HepG2 (cell line): ENCODE data around the gene FAM78B. TPM values are rescaled to one million over a fixed set of nuclear protein-coding genes. Genes with fewer than 3 reads are reported as not detected.

Experiments
- ATAC-seq: fragments of 200-7000 bp; cut with Tn5 transposase; 3 replicates; pipeline ENCODE4 v1.9.1; 2020; ENCODE audit warnings: mild to moderate bottlenecking, moderate library complexity
- BruUV-seq: library from RNA; stranded (reverse); fragments of 400-500 nt; replicated peaks from 2 replicates; lab custom pipeline; 2021; lab: Mats Ljungman, UMichigan
- CTCF ChIA-PET: fragments of 300-600 bp; formaldehyde crosslinking; extraction: SDS; loops from one replicate; lab custom pipeline; 2021; ENCODE audit warnings: low total read pairs, inconsistent platforms, low intra/inter-chr PET ratio; lab: Yijun Ruan, JAX
- POLR2A ChIA-PET: fragments of 350-600 bp; sonication (Branson Sonifier 250); formaldehyde crosslinking; loops from one replicate; lab custom pipeline; 2020; ENCODE audit warnings: antibody characterized with exemption, inconsistent platforms; lab: Yijun Ruan, JAX
- DNase-seq: peaks from one replicate; pipeline ENCODE4 v3.0.0-alpha.2; 2015; ENCODE audit warnings: low spot score
- FAIRE-seq: peaks from 3 replicates; lab custom pipeline; 2011; peaks lifted over from hg19 to GRCh38; lab: Jason Lieb, UNC
- H2AFZ ChIP-seq: one replicate; pipeline ENCODE4 v1.6.1; 2011; ENCODE audit warnings: low read length, inconsistent platforms
- H3K27ac ChIP-seq: fragments of 300-600 bp; 3 replicates; pipeline ENCODE4 v1.8.0; 2011; ENCODE audit warnings: mixed run types, mild to moderate bottlenecking, mixed read lengths, low read length, inconsistent platforms; ENCODE audit not compliant: insufficient read depth; ENCODE audit errors: extremely low read length
- H3K27me3 ChIP-seq, 2 experiments: fragments of 200-600 bp in 1 of 2; 2 replicates in 1 of 2; 3 replicates in 1 of 2; pipeline versions ENCODE4 v1.6.0 to v1.8.0; 2011; ENCODE audit warnings: low read length in 2 of 2, mild to moderate bottlenecking in 2 of 2, moderate library complexity in 2 of 2, inconsistent platforms in 1 of 2; ENCODE audit not compliant: insufficient read depth in 2 of 2, control insufficient read depth in 1 of 2
- H3K36me3 ChIP-seq, 2 experiments: fragments of 200-600 bp in 1 of 2; replicated peaks in 1 of 2; 2 replicates in 1 of 2; 3 replicates in 1 of 2; pipeline versions ENCODE4 v1.5.1 to v1.8.0; 2011; ENCODE audit warnings: low read length in 2 of 2, inconsistent platforms in 1 of 2; ENCODE audit not compliant: insufficient read depth in 2 of 2, control insufficient read depth in 1 of 2
- H3K4me1 ChIP-seq: 2 replicates; pipeline ENCODE4 v1.5.1; 2012; ENCODE audit warnings: low read length, inconsistent platforms; ENCODE audit not compliant: insufficient read depth
- H3K4me2 ChIP-seq: 2 replicates; pipeline ENCODE4 v1.6.0; 2011; ENCODE audit warnings: low read depth, low read length, inconsistent platforms
- H3K4me3 ChIP-seq, 3 experiments: fragments of 200-600 bp in 1 of 3; sonication (generic), shearing (Covaris generic) in 1 of 3; replicated peaks in 1 of 3; 2 replicates each; pipeline ENCODE4 v1.5.1; 2011 to 2016; ENCODE audit warnings: low read length in 3 of 3, inconsistent platforms in 2 of 3, low read depth in 2 of 3, mild to moderate bottlenecking in 2 of 3, control low read depth in 1 of 3, mixed read lengths in 1 of 3; ENCODE audit not compliant: insufficient read depth in 1 of 3
- H3K79me2 ChIP-seq: one replicate; pipeline ENCODE4 v1.6.1; 2011; ENCODE audit warnings: low read length, inconsistent platforms; ENCODE audit not compliant: insufficient read depth
- H3K9ac ChIP-seq: 2 replicates; pipeline ENCODE4 v1.6.0; 2011; ENCODE audit warnings: mild to moderate bottlenecking, low read depth, low read length, inconsistent platforms; ENCODE audit not compliant: insufficient read depth
- H3K9me3 ChIP-seq: 2 replicates; pipeline ENCODE4 v1.5.1; 2012; ENCODE audit warnings: mild to moderate bottlenecking, low read length
- H4K20me1 ChIP-seq: 2 replicates; pipeline ENCODE4 v1.6.0; 2011; ENCODE audit warnings: inconsistent platforms, mild to moderate bottlenecking, low read length, moderate library complexity; ENCODE audit not compliant: insufficient read depth
- ATF5 ChIP-seq: sonication (generic); formaldehyde crosslinking; IDR thresholded peaks from 2 replicates; pipeline ENCODE4 v1.4.0; 2020; ENCODE audit warnings: mild to moderate bottlenecking, low read depth, missing genetic modification reagents
- ETS1 ChIP-seq: sonication (generic); formaldehyde crosslinking; IDR thresholded peaks from 2 replicates; pipeline ENCODE4 v1.4.0; 2020; ENCODE audit warnings: missing genetic modification reagents
- MTF2 ChIP-seq: sonication (generic); formaldehyde crosslinking; IDR thresholded peaks from 2 replicates; pipeline ENCODE4 v1.5.0; 2020; ENCODE audit warnings: missing genetic modification reagents, borderline replicate concordance
- MXD1 ChIP-seq: sonication (generic); formaldehyde crosslinking; IDR thresholded peaks from 2 replicates; pipeline ENCODE4 v1.4.0; 2020; ENCODE audit warnings: mild to moderate bottlenecking, missing genetic modification reagents
- RNF219 ChIP-seq: sonication (generic); formaldehyde crosslinking; IDR thresholded peaks from 2 replicates; pipeline ENCODE4 v1.5.0; 2020; ENCODE audit warnings: mild to moderate bottlenecking, missing genetic modification reagents
- ZBTB20 ChIP-seq: sonication (generic); formaldehyde crosslinking; IDR thresholded peaks from 2 replicates; pipeline ENCODE4 v1.8.1; 2023; ENCODE audit warnings: missing genetic modification reagents, low read depth, mild to moderate bottlenecking, borderline replicate concordance
- ZBTB7A ChIP-seq: sonication (generic); formaldehyde crosslinking; IDR thresholded peaks from 2 replicates; pipeline ENCODE4 v1.8.0; 2022; ENCODE audit warnings: mild to moderate bottlenecking, missing genetic modification reagents
- ZC3H4 ChIP-seq: sonication (generic); formaldehyde crosslinking; IDR thresholded peaks from 2 replicates; pipeline ENCODE4 v1.4.0; 2020; ENCODE audit warnings: missing genetic modification reagents, borderline replicate concordance
- ZMYM3 ChIP-seq: sonication (generic); formaldehyde crosslinking; IDR thresholded peaks from 2 replicates; pipeline ENCODE4 v1.5.1; 2020; ENCODE audit warnings: mild to moderate bottlenecking, missing genetic modification reagents
- ZNF205 ChIP-seq: IDR thresholded peaks from 2 replicates; pipeline ENCODE4 v1.6.1; 2018; ENCODE audit warnings: missing biosample characterization, missing genetic modification reagents
- ZNF383 ChIP-seq: sonication (generic); formaldehyde crosslinking; IDR thresholded peaks from 2 replicates; pipeline ENCODE4 v1.4.0; 2020; ENCODE audit warnings: missing genetic modification reagents, mild to moderate bottlenecking, borderline replicate concordance
- ZNF629 ChIP-seq: sonication (generic); formaldehyde crosslinking; conservative IDR thresholded peaks from 2 replicates; pipeline ENCODE4 v1.5.0; 2020; ENCODE audit warnings: missing genetic modification reagents
- WGBS: methylation state at CpG from one replicate; pipeline ENCODE4 v1.1.6; 2017; ENCODE audit warnings: low lambda C conversion rate; 5-methylcytosine and 5-hydroxymethylcytosine counted together
- in situ Hi-C: cut with HindIII; loops from 2 replicates; pipeline ENCODE4 v1.10.0; 2017; ENCODE audit warnings: low pct_unique_long_range_greater_than_20kb; ENCODE audit not compliant: extremely low pct_ligation_motif_present
- intact Hi-C: fragments of 100-400 bp; cut with micrococcal nuclease; formaldehyde crosslinking; loops from one replicate; pipeline ENCODE4 v1.10.0; 2022; ENCODE audit not compliant: unreplicated experiment
- polyA plus RNA-seq, 8 experiments: library from polyadenylated mRNA; depleted of rRNA in 3 of 8; stranded (reverse) in 7 of 8; unstranded in 1 of 8; fragments of >200 nt; fragmentation: Illumina TruSeq in 4 of 8; extraction: Trizol in 4 of 8; gene quantifications; 2 replicates each; pipeline versions ENCODE4 v1.2.1 to v1.2.3, GENCODE V29; 2011 to 2016; ENCODE audit warnings: low read depth in 4 of 8, missing spikeins in 1 of 8, mixed read lengths in 1 of 8; ENCODE audit not compliant: insufficient read depth in 1 of 8
- total RNA-seq, 5 experiments: library from RNA; depleted of rRNA; stranded (reverse); fragments of >200 nt; fragmentation: Illumina TruSeq; extraction: Trizol; gene quantifications; 2 replicates each; pipeline ENCODE4 v1.2.3, GENCODE V29; 2016; ENCODE audit warnings: low read depth in 1 of 5

The FAM78B gene
- total and polyA plus RNA-seq, 2 of the 13 experiments (the other 11 are each of a cell fraction or from before 2014, with no cell fraction given), result 0.22 to 0.31 TPM

GRCh38 chr1:166087734-166088571, 78.8 kb downstream of the FAM78B start:
- in situ Hi-C loops (no loop called here), intact Hi-C loops (no loop called here)
- WGBS, result 23% methylated on average over 7 of the region's 8 CpGs
- TF ChIP-seq ATF5 (no peak), ZNF629 (peak; percentile 46; the same call in 1 of the 2 replicates)
- no peak overlapping the region for H3K9ac ChIP-seq
- H3K4me2 ChIP-seq, result no peak overlapping the region
- ChIA-PET CTCF (no interaction called here), POLR2A (no interaction called here)
- no peak overlapping the region for H2AFZ ChIP-seq
- no peaks in the 10 kb centered on the region for H3K79me2 ChIP-seq
- no peaks in the 10 kb centered on the region for H3K27me3 ChIP-seq
- H3K4me3 ChIP-seq, result no peak overlapping the region
- H3K4me1 ChIP-seq, result peaks cover 13% of the 10 kb centered on the region
- H3K36me3 ChIP-seq, result no peaks in the 10 kb centered on the region
- ATAC-seq (no peak), DNase-seq (no peak), FAIRE-seq (no peak)
- H3K9me3 ChIP-seq, result no peaks in the 10 kb centered on the region
- BruUV-seq, result no TSS peak
- H3K27ac ChIP-seq, result no peak overlapping the region
- no peaks in the 10 kb centered on the region for H4K20me1 ChIP-seq

GRCh38 chr1:166086113-166086883, 80.5 kb downstream of the FAM78B start:
- FAIRE-seq, result no peak
- 23% methylated on average over 6 of the region's 6 CpGs for WGBS
- Histone ChIP-seq H2AFZ (no peak overlapping the region), H3K4me2 (no peak overlapping the region), H3K9me3 (no peaks in the 10 kb centered on the region), H3K9ac (no peak overlapping the region), H3K79me2 (no peaks in the 10 kb centered on the region), H3K4me1 (peaks cover 13% of the 10 kb centered on the region), H4K20me1 (no peaks in the 10 kb centered on the region), H3K4me3 (no peak overlapping the region), H3K36me3 (no peaks in the 10 kb centered on the region), H3K27me3 (no peaks in the 10 kb centered on the region), H3K27ac (no peak overlapping the region)
- in situ Hi-C loops (no loop called here), intact Hi-C loops (no loop called here)
- BruUV-seq, result no TSS peak
- ATAC-seq, result peak; percentile 78
- DNase-seq, result peak; percentile 8
- POLR2A ChIA-PET, result no interaction called here
- CTCF ChIA-PET, result no interaction called here
- TF ChIP-seq ZBTB20 (CRISPR knock-in tag) (no peak), MTF2 (CRISPR knock-in tag) (no peak), ETS1 (no peak), MXD1 (CRISPR knock-in tag) (no peak), ZC3H4 (CRISPR knock-in tag) (no peak), RNF219 (no peak), ZNF383 (CRISPR knock-in tag) (no peak), ZBTB7A (CRISPR knock-in tag) (no peak), ZNF205 (CRISPR knock-in tag) (no peak), ZMYM3 (CRISPR knock-in tag) (no peak)
